HCT116 (cell line): ENCODE data around the gene MGAM2. TPM values are rescaled to one million over a fixed set of nuclear protein-coding genes. Genes with fewer than 3 reads are reported as not detected.

Experiments used
- ATAC-seq: fragments of 200-7000 bp; cut with Tn5 transposase; 2 replicates; pipeline ENCODE4 v1.9.1; 2020; ENCODE audit warnings: mild to moderate bottlenecking, moderate library complexity
- BruUV-seq: library from RNA; stranded (reverse); fragments of 400-500 nt; replicated peaks from 2 replicates; lab custom pipeline; 2021; lab: Mats Ljungman, UMichigan
- CTCF ChIA-PET: fragments of 300-600 bp; sonication (Branson Sonifier 250); formaldehyde crosslinking; loops from one replicate; lab custom pipeline; 2021; ENCODE audit warnings: antibody characterized with exemption; lab: Charles Lee
- POLR2A ChIA-PET: fragments of 300-600, 350-600 bp; sonication (Branson Sonifier 250); formaldehyde crosslinking; loops from one replicate; lab custom pipeline; 2021; ENCODE audit warnings: antibody characterized with exemption; lab: Charles Lee
- RAD21 ChIA-PET, 2 experiments: fragments of 300-600 bp; sonication (Branson Sonifier 250); formaldehyde crosslinking; loops; one replicate each; lab custom pipeline; 2023; ENCODE audit warnings: low total read pairs in 2 of 2; ENCODE audit not compliant: uncharacterized antibody in 2 of 2, unreplicated experiment in 2 of 2, low non-redundant PET in 1 of 2; lab: Charles Lee
- DNase-seq: peaks from one replicate; pipeline ENCODE4 v3.0.0-alpha.2; 2010; ENCODE audit warnings: low read depth, low spot score
- H2AFZ ChIP-seq: fragments of 200-600 bp; shearing (Covaris generic), sonication (generic); 2 replicates; pipeline ENCODE4 v1.6.1; 2017; ENCODE audit warnings: low read depth, mixed run types, mixed read lengths, antibody characterized with exemption, low read length; ENCODE audit not compliant: poor library complexity, severe bottlenecking
- H3K27ac ChIP-seq: 2 replicates; pipeline ENCODE4 v1.5.1; 2012; ENCODE audit warnings: low read depth, low read length
- H3K27me3 ChIP-seq: fragments of 200-600 bp; sonication (generic); 2 replicates; pipeline ENCODE4 v1.6.1; 2016; ENCODE audit warnings: mixed run types, low read length, mixed read lengths; ENCODE audit not compliant: insufficient read depth
- H3K36me3 ChIP-seq, 2 experiments: fragments of 200-500 bp in 1 of 2; fragments of 200-600 bp in 1 of 2; sonication (Bioruptor generic) in 1 of 2; sonication (generic) in 1 of 2; 2 replicates each; pipeline versions ENCODE4 v1.5.1 to v1.6.1; 2014 to 2016; ENCODE audit warnings: low read length in 2 of 2, inconsistent platforms in 1 of 2, mixed read lengths in 1 of 2, mixed run types in 1 of 2; ENCODE audit not compliant: insufficient read depth in 2 of 2, control insufficient read depth in 1 of 2
- H3K4me1 ChIP-seq, 2 experiments: fragments of 200-600 bp in 1 of 2; sonication (generic) in 1 of 2; 2 replicates each; pipeline versions ENCODE4 v1.5.1 to v1.6.1; 2012 to 2017; ENCODE audit warnings: low read length in 2 of 2, inconsistent platforms in 1 of 2, mild to moderate bottlenecking in 1 of 2, mixed read lengths in 1 of 2, mixed run types in 1 of 2, moderate library complexity in 1 of 2; ENCODE audit not compliant: insufficient read depth in 2 of 2, control insufficient read depth in 1 of 2
- H3K4me2 ChIP-seq: fragments of 200-600 bp; sonication (generic); 2 replicates; pipeline ENCODE4 v1.6.1; 2017; ENCODE audit warnings: mixed run types, low read length, mixed read lengths
- H3K4me3 ChIP-seq, 2 experiments: fragments of 200-600 bp in 1 of 2; sonication (generic) in 1 of 2; replicated peaks in 1 of 2; 2 replicates each; pipeline ENCODE4 v1.5.1; 2011 to 2016; ENCODE audit warnings: low read length in 2 of 2, control low read depth in 1 of 2, low read depth in 1 of 2, mild to moderate bottlenecking in 1 of 2, mixed read lengths in 1 of 2, mixed run types in 1 of 2
- H3K79me2 ChIP-seq: fragments of 200-600 bp; sonication (generic); 2 replicates; pipeline ENCODE4 v1.6.1; 2017; ENCODE audit warnings: mild to moderate bottlenecking, mixed run types, low read length, moderate library complexity, mixed read lengths; ENCODE audit not compliant: insufficient read depth
- H3K9ac ChIP-seq: fragments of 200-600 bp; sonication (generic); 2 replicates; pipeline ENCODE4 v1.6.1; 2016; ENCODE audit warnings: low read length, mixed read lengths
- H3K9me2 ChIP-seq: fragments of 200-600 bp; sonication (generic), shearing (Covaris generic); 2 replicates; pipeline ENCODE4 v1.6.1; 2017; ENCODE audit warnings: mixed run types, mild to moderate bottlenecking, moderate library complexity; ENCODE audit not compliant: insufficient read depth
- H3K9me3 ChIP-seq, 2 experiments: fragments of 200-500 bp in 1 of 2; fragments of 200-600 bp in 1 of 2; sonication (Bioruptor generic) in 1 of 2; sonication (generic) in 1 of 2; 2 replicates each; pipeline ENCODE4 v1.6.1; 2014 to 2017; ENCODE audit warnings: low read length in 2 of 2, mixed read lengths in 2 of 2, inconsistent platforms in 1 of 2, low read depth in 1 of 2, mild to moderate bottlenecking in 1 of 2, mixed run types in 1 of 2, moderate library complexity in 1 of 2; ENCODE audit not compliant: control insufficient read depth in 1 of 2, insufficient read depth in 1 of 2
- H4K20me1 ChIP-seq: fragments of 200-600 bp; sonication (generic), shearing (Covaris generic); 2 replicates; pipeline ENCODE4 v1.6.1; 2017; ENCODE audit warnings: mixed run types, mild to moderate bottlenecking, moderate library complexity; ENCODE audit not compliant: insufficient read depth
- ATF3 ChIP-seq: IDR thresholded peaks from 2 replicates; pipeline ENCODE4 v1.6.1; 2012
- EGR1 ChIP-seq: IDR thresholded peaks from 2 replicates; pipeline ENCODE4 v1.6.1; 2012; ENCODE audit warnings: low read depth
- ELF1 ChIP-seq: IDR thresholded peaks from 2 replicates; pipeline ENCODE4 v1.6.1; 2012; ENCODE audit warnings: low read depth, borderline replicate concordance
- EZH2 ChIP-seq: fragments of 200-600 bp; sonication (generic); IDR thresholded peaks from 2 replicates; pipeline ENCODE4 v1.6.1; 2017; ENCODE audit warnings: antibody characterized with exemption, mixed run types
- EZH2phosphoT487 ChIP-seq: fragments of 200-600 bp; IDR thresholded peaks from 2 replicates; pipeline ENCODE4 v1.6.1; 2018; ENCODE audit warnings: antibody characterized with exemption, borderline replicate concordance
- FOSL1 ChIP-seq: IDR thresholded peaks from 2 replicates; pipeline ENCODE4 v1.6.1; 2012; ENCODE audit warnings: low read depth
- JUND ChIP-seq: IDR thresholded peaks from 2 replicates; pipeline ENCODE4 v1.6.1; 2012
- MAX ChIP-seq: IDR thresholded peaks from 2 replicates; pipeline ENCODE4 v1.6.1; 2012
- POLR2A ChIP-seq: IDR thresholded peaks from 2 replicates; pipeline ENCODE4 v1.7.0; 2011; ENCODE audit warnings: borderline replicate concordance; ENCODE audit not compliant: insufficient read depth, insufficient read length; ENCODE audit errors: extremely low read depth
- POLR2AphosphoS5 ChIP-seq: IDR thresholded peaks from 2 replicates; pipeline ENCODE4 v1.6.1; 2011; ENCODE audit warnings: mild to moderate bottlenecking, low read depth, low read length, moderate library complexity
- RAD21 ChIP-seq: IDR thresholded peaks from 2 replicates; pipeline ENCODE4 v1.6.1; 2012; ENCODE audit warnings: low read depth, mild to moderate bottlenecking
- SIN3A ChIP-seq: IDR thresholded peaks from 2 replicates; pipeline ENCODE4 v1.6.1; 2012; ENCODE audit warnings: low read depth
- SP1 ChIP-seq: IDR thresholded peaks from 2 replicates; pipeline ENCODE4 v1.6.1; 2012; ENCODE audit warnings: low read depth
- SRF ChIP-seq: IDR thresholded peaks from 2 replicates; pipeline ENCODE4 v1.6.1; 2012; ENCODE audit warnings: low read depth
- YY1 ChIP-seq: IDR thresholded peaks from 2 replicates; pipeline ENCODE4 v1.6.1; 2011; ENCODE audit warnings: low read length, low read depth, moderate library complexity, mild to moderate bottlenecking; ENCODE audit not compliant: insufficient replicate concordance; ENCODE audit errors: extremely low read depth
- ZBTB33 ChIP-seq: IDR thresholded peaks from 2 replicates; pipeline ENCODE4 v1.6.1; 2011; ENCODE audit warnings: mild to moderate bottlenecking, low read length, moderate library complexity; ENCODE audit not compliant: insufficient replicate concordance; ENCODE audit errors: extremely low read depth
- ZFX ChIP-seq: fragments of 450-650 bp; IDR thresholded peaks from 2 replicates; pipeline ENCODE4 v1.6.1; 2017
- ZNF274 ChIP-seq: fragments of 200-500 bp; sonication (Bioruptor generic); IDR thresholded peaks from 2 replicates; pipeline ENCODE4 v1.6.1; 2014; ENCODE audit warnings: mild to moderate bottlenecking, low read depth, low read length, inconsistent platforms
- intact Hi-C: fragments of 100-400 bp; cut with micrococcal nuclease; formaldehyde crosslinking; loops from 2 replicates; pipeline ENCODE4 v1.10.0; 2022
- total RNA-seq: library from RNA; stranded (reverse); gene quantifications from one replicate; pipeline ENCODE4 v1.2.1, GENCODE V29; 2021; ENCODE audit not compliant: unreplicated experiment
- TF ChIP-seq, protein P1 (sequence below), 3 experiments: fragments of 200-600 bp in 1 of 3; sonication (generic) in 1 of 3; IDR thresholded peaks in 2 of 3; conservative IDR thresholded peaks in 1 of 3; 2 replicates each; pipeline ENCODE4 v1.5.1; 2012 to 2017; ENCODE audit warnings: low read depth in 2 of 3, low read length in 2 of 3, antibody characterized with exemption in 1 of 3, borderline replicate concordance in 1 of 3, control low read depth in 1 of 3, mild to moderate bottlenecking in 1 of 3, mixed read lengths in 1 of 3, mixed run types in 1 of 3, moderate library complexity in 1 of 3; ENCODE audit not compliant: insufficient read depth in 1 of 3
- TF ChIP-seq, protein P2 (sequence below): IDR thresholded peaks from 2 replicates; pipeline ENCODE4 v1.6.1; 2012; ENCODE audit warnings: low read depth

MGAM2 gene
- total RNA-seq, 1 experiment from 2014 or later, result 0.05 TPM

DNA sequence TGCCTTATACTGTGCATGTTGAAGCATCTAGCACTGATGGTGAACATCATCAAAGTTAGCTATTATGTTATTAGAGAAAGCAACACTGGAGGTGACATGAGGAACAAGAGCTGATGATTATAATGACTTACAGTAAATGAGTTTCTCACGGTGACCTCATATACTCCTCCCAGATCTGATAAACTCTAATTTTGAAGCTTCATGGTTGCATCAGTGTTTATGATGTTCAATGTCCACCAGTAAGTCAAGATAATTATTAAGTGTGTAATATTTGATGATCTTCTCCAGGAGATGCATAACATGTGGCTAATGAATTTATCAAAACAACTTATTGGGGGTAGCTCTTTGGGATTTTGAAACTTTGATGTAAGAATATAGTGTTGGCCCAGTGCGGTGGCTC, 27.5 kb downstream of the MGAM2 start:
- Histone ChIP-seq H3K9me2 (no peaks in the 10 kb centered on the region), H2AFZ (no peak overlapping the region), H3K9ac (no peak overlapping the region), H3K27ac (no peak overlapping the region), H3K4me1 (no peaks in the 10 kb centered on the region), H3K9me3 (no peaks in the 10 kb centered on the region), H4K20me1 (no peaks in the 10 kb centered on the region)
- ATAC-seq (no peak), DNase-seq (no peak)
- RAD21 ChIA-PET, result no interaction called here
- no peak for TF ChIP-seq ZBTB33
- TF ChIP-seq POLR2AphosphoS5, result no peak
- TF ChIP-seq EGR1, result no peak
- TF ChIP-seq ZFX, result no peak
- no peak for TF ChIP-seq EZH2
- TF ChIP-seq, protein P1, sequence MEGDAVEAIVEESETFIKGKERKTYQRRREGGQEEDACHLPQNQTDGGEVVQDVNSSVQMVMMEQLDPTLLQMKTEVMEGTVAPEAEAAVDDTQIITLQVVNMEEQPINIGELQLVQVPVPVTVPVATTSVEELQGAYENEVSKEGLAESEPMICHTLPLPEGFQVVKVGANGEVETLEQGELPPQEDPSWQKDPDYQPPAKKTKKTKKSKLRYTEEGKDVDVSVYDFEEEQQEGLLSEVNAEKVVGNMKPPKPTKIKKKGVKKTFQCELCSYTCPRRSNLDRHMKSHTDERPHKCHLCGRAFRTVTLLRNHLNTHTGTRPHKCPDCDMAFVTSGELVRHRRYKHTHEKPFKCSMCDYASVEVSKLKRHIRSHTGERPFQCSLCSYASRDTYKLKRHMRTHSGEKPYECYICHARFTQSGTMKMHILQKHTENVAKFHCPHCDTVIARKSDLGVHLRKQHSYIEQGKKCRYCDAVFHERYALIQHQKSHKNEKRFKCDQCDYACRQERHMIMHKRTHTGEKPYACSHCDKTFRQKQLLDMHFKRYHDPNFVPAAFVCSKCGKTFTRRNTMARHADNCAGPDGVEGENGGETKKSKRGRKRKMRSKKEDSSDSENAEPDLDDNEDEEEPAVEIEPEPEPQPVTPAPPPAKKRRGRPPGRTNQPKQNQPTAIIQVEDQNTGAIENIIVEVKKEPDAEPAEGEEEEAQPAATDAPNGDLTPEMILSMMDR (IDR thresholded peaks at IDR 0.05 in 2 of 3, conservative IDR thresholded peaks at IDR 0.05 in 1 of 3; ENCODE audit: borderline replicate concordance in 1 of 3, insufficient read depth in 1 of 3, low read depth in 2 of 3, low read length in 2 of 3), result no peak
- TF ChIP-seq ZNF274, result no peak
- TF ChIP-seq RAD21, result no peak
- TF ChIP-seq SP1, result no peak
- TF ChIP-seq, protein P2, sequence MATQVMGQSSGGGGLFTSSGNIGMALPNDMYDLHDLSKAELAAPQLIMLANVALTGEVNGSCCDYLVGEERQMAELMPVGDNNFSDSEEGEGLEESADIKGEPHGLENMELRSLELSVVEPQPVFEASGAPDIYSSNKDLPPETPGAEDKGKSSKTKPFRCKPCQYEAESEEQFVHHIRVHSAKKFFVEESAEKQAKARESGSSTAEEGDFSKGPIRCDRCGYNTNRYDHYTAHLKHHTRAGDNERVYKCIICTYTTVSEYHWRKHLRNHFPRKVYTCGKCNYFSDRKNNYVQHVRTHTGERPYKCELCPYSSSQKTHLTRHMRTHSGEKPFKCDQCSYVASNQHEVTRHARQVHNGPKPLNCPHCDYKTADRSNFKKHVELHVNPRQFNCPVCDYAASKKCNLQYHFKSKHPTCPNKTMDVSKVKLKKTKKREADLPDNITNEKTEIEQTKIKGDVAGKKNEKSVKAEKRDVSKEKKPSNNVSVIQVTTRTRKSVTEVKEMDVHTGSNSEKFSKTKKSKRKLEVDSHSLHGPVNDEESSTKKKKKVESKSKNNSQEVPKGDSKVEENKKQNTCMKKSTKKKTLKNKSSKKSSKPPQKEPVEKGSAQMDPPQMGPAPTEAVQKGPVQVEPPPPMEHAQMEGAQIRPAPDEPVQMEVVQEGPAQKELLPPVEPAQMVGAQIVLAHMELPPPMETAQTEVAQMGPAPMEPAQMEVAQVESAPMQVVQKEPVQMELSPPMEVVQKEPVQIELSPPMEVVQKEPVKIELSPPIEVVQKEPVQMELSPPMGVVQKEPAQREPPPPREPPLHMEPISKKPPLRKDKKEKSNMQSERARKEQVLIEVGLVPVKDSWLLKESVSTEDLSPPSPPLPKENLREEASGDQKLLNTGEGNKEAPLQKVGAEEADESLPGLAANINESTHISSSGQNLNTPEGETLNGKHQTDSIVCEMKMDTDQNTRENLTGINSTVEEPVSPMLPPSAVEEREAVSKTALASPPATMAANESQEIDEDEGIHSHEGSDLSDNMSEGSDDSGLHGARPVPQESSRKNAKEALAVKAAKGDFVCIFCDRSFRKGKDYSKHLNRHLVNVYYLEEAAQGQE, result no peak
- TF ChIP-seq JUND, result no peak
- no peak for TF ChIP-seq SIN3A
- no peak for TF ChIP-seq POLR2A
- no peak for TF ChIP-seq ELF1
- no peak for TF ChIP-seq YY1
- no peak for TF ChIP-seq EZH2phosphoT487
- TF ChIP-seq MAX, result no peak
- TF ChIP-seq SRF, result no peak
- TF ChIP-seq FOSL1, result no peak
- no peak for TF ChIP-seq ATF3
- TF ChIP-seq, all 23 proteins: peak for 0
- no peak overlapping the region for H3K4me3 ChIP-seq
- no peak overlapping the region for H3K4me2 ChIP-seq
- ChIA-PET POLR2A (no interaction called here), CTCF (no interaction called here)
- no TSS peak for BruUV-seq
- no peaks in the 10 kb centered on the region; the same call in 1 of the 2 replicates for H3K27me3 ChIP-seq
- no peaks in the 10 kb centered on the region for H3K36me3 ChIP-seq
- intact Hi-C loops, result no loop called here
- H3K79me2 ChIP-seq, result no peaks in the 10 kb centered on the region
